ENCODE data around the gene GRIK1. TPM values are rescaled to one million over a fixed set of nuclear protein-coding genes. Genes with fewer than 3 reads are reported as not detected.

GRIK1 gene
- total RNA-seq, 1 experiment from 2014 or later = not detected

- DNase-seq (ENCODE audit: low read depth) = no peak
Observed at GRCh38 chr21:29827647-29828046, 112.1 kb downstream of the GRIK1 start.

DNA sequence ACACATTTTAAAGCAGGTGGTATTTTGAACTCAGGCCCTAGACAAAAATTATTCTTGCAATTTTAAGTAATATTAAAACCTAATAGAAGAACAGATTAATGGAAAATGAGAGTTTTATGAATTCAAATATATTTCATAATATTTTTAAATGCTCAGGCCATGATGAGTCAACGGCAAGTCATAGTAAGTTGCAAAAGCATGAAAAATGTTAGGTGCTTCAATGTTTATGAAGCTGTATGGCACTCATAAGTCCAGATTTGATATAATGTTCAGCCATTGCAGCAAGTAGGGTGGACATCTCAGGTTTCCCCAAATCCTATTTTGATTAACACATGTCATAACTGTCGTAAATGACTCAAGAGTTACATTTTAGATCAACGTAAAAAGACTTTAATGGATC lies 112.6 kb downstream of the GRIK1 start:
- peak; percentile 14 for DNase-seq (ENCODE audit: low read depth)

- DNase-seq (ENCODE audit: low read depth) = no peak
Observed at GRCh38 chr21:29826386-29826785, 113.4 kb downstream of the GRIK1 start.

- no peak for DNase-seq (ENCODE audit: low read depth)
Observed at GRCh38 chr21:29825936-29826335, 113.9 kb downstream of the GRIK1 start.

- no peak for DNase-seq (ENCODE audit: low read depth)
Observed at GRCh38 chr21:29825345-29825744, 114.5 kb downstream of the GRIK1 start.

GRCh38 chr21:29822064-29822463 lies 117.7 kb downstream of the GRIK1 start:
- no peak for DNase-seq (ENCODE audit: low read depth)

- DNase-seq (ENCODE audit: low read depth) = no peak
Observed at GRCh38 chr21:29821230-29821629, 118.6 kb downstream of the GRIK1 start.

DNA sequence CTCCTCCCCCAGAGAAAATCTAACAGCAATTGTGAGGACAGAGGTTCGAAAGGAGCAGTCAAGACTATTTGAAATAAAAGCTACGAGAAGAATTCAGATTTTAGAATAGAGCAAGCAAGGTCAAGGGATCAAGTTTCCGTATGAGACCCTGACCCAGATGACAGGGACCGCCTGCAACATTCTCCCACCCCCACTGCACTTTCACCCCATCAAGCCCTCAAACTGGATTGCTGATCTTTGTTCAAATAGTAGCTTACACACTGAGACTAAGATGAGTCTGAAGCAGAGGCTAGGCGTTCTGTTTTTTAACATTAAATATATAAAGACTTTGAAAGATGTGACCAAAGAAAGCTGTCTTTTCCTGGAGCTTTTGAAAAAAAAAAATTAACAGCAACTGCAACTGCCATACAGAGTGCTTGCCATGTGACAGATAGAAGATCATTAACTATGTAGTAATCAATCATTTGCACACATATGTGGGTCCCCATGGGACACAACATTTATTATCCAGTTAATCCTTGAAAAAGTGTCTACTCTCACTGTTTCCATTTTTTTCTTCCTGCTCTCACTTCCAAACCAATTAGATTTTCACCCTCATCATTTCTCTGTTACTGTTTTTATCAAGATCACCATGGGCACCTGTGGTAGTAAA lies 120.0 kb downstream of the GRIK1 start:
- DNase-seq (ENCODE audit: low read depth) = no peak

DNA sequence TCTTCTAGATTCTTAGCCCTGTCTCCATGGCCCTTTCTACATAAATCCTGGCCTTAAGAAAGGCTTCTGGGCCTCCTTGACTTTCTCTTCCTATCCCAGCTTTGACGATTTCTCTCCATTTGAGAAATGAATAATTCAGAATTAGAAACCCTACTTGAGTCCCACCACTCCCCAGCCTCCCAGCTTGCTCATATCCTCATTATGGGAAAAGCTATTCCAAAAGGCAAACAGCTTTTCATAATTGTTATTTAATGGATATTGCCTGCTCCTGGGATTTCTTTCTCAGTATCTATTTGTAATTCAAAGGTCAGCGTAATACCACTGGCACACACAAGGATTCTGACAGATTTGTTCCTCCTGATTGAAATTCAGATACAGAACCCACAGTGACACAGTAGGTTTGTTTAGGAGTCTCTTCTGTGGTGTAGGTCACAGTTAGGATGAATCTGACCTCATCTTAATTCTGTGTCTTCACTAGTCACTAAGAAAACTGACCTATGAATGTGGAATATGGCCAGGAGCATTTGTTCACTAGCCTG lies 121.3 kb downstream of the GRIK1 start:
- DNase-seq (ENCODE audit: low read depth) = no peak

DNA sequence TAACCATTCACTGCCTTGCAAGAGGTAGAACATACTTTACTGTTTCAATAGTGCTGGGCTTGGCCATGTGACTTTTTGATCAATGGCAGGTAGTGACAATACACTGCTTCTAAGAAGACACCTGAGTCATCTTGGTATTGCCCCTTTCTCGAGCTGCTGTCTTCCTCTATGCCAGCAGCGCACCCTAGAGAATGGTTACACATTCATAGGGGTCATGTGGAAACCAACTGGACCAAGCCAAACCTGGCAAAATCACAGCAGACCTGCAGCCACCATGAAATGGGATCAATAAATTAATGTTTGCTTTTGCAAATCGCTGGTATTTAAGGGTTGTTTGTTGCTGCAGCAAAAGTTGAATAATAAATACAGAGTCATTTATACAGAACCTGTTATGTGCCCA lies 122.3 kb downstream of the GRIK1 start:
- DNase-seq (ENCODE audit: low read depth) = no peak

- no peak for DNase-seq (ENCODE audit: low read depth)
Observed at GRCh38 chr21:29812947-29813346, 126.8 kb downstream of the GRIK1 start.

- DNase-seq (ENCODE audit: low read depth) = no peak
Observed at GRCh38 chr21:29810871-29811270, 128.9 kb downstream of the GRIK1 start.

GRCh38 chr21:29808153-29808552 lies 131.6 kb downstream of the GRIK1 start:
- DNase-seq (ENCODE audit: low read depth) = no peak

DNA sequence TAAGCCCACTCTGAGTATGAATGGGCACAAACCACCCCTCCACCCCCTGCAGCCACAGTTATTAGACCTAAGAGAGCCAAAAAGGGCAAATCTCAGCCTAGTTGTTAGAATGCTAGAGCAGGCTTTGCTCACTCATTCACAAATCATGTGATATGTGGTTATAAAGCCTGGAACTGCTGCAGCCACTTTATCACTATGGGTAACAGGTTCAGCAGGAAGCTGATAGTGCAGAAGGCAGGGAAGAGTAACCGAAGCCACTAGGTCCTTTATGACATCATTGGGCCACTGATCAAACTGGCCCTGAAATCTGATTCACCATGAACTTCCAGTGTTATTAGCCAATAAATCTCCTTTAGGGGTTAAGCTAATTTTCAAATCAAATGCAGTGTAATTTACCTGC lies 134.7 kb downstream of the GRIK1 start:
- no peak for DNase-seq (ENCODE audit: low read depth)

GRCh38 chr21:29803191-29803590 lies 136.6 kb downstream of the GRIK1 start:
- no peak for DNase-seq (ENCODE audit: low read depth)

DNA sequence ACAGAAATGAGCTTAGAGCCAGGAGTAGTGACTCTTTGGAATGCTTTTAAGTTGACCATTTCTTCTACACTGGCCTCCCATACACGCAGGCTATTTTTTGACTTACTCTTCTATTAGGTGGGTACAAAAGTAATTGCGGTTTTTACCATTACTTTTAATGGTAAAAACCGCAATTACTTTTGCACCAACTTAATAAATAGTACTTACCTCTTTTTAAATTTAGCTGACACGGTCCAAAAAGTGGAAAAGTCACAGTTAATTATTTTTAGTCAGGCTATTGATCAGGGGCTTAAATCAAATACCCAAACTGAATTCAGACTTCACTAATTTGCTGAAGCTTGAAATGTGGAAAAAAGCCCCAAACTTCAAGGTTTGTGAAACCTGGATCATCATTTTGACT lies 138.7 kb downstream of the GRIK1 start:
- DNase-seq (ENCODE audit: low read depth) = no peak

- DNase-seq (ENCODE audit: low read depth) = no peak
Observed at GRCh38 chr21:29800056-29800455, 139.7 kb downstream of the GRIK1 start.

DNA sequence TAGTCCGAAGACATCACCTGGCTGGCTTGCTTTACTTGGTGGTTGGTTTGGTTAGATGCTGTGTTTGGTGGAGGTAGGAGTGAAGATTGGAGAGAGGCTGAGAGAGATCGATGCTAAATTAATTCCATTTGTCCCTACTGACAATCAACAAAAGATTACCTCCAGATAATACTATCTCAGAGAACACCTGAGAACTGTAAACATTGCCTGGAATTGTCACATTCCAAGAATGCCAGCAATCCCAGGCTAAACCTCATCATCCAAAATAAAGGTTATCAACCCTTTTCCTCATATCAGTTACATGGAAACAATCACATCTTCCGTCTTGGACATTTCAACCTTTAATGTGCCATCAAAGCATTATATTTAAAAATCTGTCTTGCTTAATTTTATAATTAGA lies 141.0 kb downstream of the GRIK1 start:
- DNase-seq (ENCODE audit: low read depth) = no peak

DNA sequence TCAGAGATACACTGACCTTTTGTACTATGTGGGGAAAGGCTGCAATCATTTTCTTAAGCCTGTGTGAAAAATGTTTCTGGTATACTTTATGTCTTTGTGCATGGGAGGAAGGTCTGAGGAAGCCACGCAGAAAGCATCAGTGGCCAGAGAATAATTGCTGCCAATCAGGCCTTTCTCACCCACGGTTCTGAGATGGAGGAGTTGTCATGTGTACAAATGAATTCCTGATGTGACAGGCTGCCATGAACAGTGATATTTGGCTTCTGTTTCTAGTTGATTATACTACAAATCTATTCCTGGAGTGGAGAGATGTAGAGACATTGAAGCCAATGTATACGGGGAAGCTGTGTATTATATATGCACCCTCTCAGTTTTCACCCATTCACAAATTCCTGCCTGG lies 142.6 kb downstream of the GRIK1 start:
- no peak for DNase-seq (ENCODE audit: low read depth)

GRCh38 chr21:29793712-29794111 lies 146.1 kb downstream of the GRIK1 start:
- DNase-seq (ENCODE audit: low read depth) = no peak

GRCh38 chr21:29789393-29789792 lies 150.4 kb downstream of the GRIK1 start:
- no peak for DNase-seq (ENCODE audit: low read depth)

DNA sequence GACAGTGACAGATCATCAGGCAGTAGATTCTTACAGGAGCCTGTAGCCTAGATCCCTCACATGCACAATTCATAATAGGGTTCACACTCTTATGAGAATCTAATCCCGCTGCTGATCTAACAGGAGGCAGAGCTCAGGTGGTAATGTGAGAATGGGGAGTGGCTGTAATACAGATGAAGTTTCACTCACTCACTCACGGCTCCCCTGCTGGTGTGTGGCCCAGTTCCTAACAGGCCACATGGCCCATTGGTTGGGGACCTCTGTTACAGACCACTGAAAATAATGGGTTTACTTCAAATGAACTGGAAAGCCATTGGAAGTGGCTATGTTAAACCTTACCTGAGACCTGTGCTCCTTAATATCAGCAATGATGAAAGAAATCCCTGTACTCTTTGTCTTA lies 151.0 kb downstream of the GRIK1 start:
- no peak for DNase-seq (ENCODE audit: low read depth)

DNA sequence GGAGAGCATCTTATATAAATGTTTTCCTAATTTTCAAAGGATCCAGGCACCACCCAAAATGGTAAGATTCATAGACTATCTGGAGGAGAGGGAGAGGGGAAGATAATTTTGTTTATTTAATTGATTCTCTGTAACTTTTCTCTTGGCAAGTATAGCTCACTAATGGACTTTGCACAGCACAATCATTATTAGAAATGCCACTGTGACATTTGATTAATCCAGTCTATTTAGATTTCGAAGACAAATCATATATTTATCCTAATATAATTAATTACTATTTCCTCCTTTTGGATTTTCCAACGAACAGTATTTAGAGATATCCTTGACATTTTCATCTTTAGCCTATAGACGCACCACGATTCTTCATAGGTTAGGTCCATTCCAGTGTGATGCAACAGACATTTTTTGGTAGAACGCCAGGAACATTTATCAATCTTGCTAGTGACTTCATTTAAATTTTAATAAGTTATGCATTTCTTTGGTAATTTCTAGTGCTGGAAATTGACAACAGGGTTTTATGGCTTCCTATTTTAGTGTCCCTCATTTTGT lies 152.4 kb downstream of the GRIK1 start:
- DNase-seq (ENCODE audit: low read depth) = no peak

Measured in LHCN-M2 (cell line).